HepG2 (cell line): ENCODE results near the gene BMPR2. TPM values are rescaled to one million over a fixed set of nuclear protein-coding genes. Genes with fewer than 3 reads are reported as not detected.

ENCODE experiments used
- ERF ChIP-seq: IDR thresholded peaks from 2 replicates; pipeline ENCODE4 v1.6.1; 2018; ENCODE audit warnings: missing biosample characterization, missing genetic modification reagents
- HDAC2 ChIP-seq: sonication (generic); formaldehyde crosslinking; IDR thresholded peaks from 2 replicates; pipeline ENCODE4 v1.4.0; 2020; ENCODE audit warnings: missing genetic modification reagents
- KAT7 ChIP-seq: IDR thresholded peaks from 2 replicates; pipeline ENCODE4 v1.6.1; 2018; ENCODE audit warnings: borderline replicate concordance, missing compliant biosample characterization
- MED1 ChIP-seq: sonication (generic); formaldehyde crosslinking; IDR thresholded peaks from 2 replicates; pipeline ENCODE4 v1.4.0; 2020; ENCODE audit warnings: missing genetic modification reagents
- NONO ChIP-seq, 2 experiments: fragments of 450-650 bp in 1 of 2; sonication (generic) in 1 of 2; formaldehyde crosslinking in 1 of 2; IDR thresholded peaks in 1 of 2; conservative IDR thresholded peaks in 1 of 2; 2 replicates each; pipeline versions ENCODE4 v1.6.1 to v1.8.0; 2017 to 2022; ENCODE audit warnings: mild to moderate bottlenecking in 1 of 2, missing genetic modification reagents in 1 of 2, moderate library complexity in 1 of 2
- NR2C2 ChIP-seq: sonication (generic); formaldehyde crosslinking; IDR thresholded peaks from 2 replicates; pipeline ENCODE4 v1.4.0; 2020; ENCODE audit warnings: missing genetic modification reagents, mild to moderate bottlenecking, moderate library complexity, borderline replicate concordance
- PCBP1 ChIP-seq: fragments of 200-400 bp; formaldehyde crosslinking; IDR thresholded peaks from 2 replicates; pipeline ENCODE4 v1.6.1; 2017; ENCODE audit warnings: mild to moderate bottlenecking, low read depth, low read length, borderline replicate concordance
- RORA ChIP-seq: sonication (generic); formaldehyde crosslinking; IDR thresholded peaks from 2 replicates; pipeline ENCODE4 v1.5.0; 2020; ENCODE audit warnings: mild to moderate bottlenecking, missing genetic modification reagents, moderate library complexity
- ZFP41 ChIP-seq: sonication (generic); formaldehyde crosslinking; IDR thresholded peaks from 2 replicates; pipeline ENCODE4 v1.4.0; 2020; ENCODE audit warnings: mild to moderate bottlenecking, missing genetic modification reagents, borderline replicate concordance
- ZNF160 ChIP-seq: sonication (generic); formaldehyde crosslinking; IDR thresholded peaks from 2 replicates; pipeline ENCODE4 v1.8.0; 2022; ENCODE audit warnings: mild to moderate bottlenecking, inconsistent platforms, missing genetic modification reagents
- ZNF292 ChIP-seq: sonication (generic); formaldehyde crosslinking; IDR thresholded peaks from 2 replicates; pipeline ENCODE4 v1.8.1; 2022; ENCODE audit warnings: mild to moderate bottlenecking, low read depth, missing genetic modification reagents, borderline replicate concordance
- ZNF501 ChIP-seq: sonication (generic); formaldehyde crosslinking; IDR thresholded peaks from 2 replicates; pipeline ENCODE4 v1.5.1; 2020; ENCODE audit warnings: mild to moderate bottlenecking, moderate library complexity, missing genetic modification reagents
- ZNF563 ChIP-seq: sonication (generic); formaldehyde crosslinking; IDR thresholded peaks from 2 replicates; pipeline ENCODE4 v1.8.0; 2022; ENCODE audit warnings: mild to moderate bottlenecking, moderate library complexity, missing genetic modification reagents
- ZNF777 ChIP-seq: sonication (generic); formaldehyde crosslinking; IDR thresholded peaks from 2 replicates; pipeline ENCODE4 v1.4.0; 2020; ENCODE audit warnings: missing genetic modification reagents
- polyA plus RNA-seq, 8 experiments: library from polyadenylated mRNA; depleted of rRNA in 3 of 8; stranded (reverse) in 7 of 8; unstranded in 1 of 8; fragments of >200 nt; fragmentation: Illumina TruSeq in 4 of 8; extraction: Trizol in 4 of 8; gene quantifications; 2 replicates each; pipeline versions ENCODE4 v1.2.1 to v1.2.3, GENCODE V29; 2011 to 2016; ENCODE audit warnings: low read depth in 4 of 8, missing spikeins in 1 of 8, mixed read lengths in 1 of 8; ENCODE audit not compliant: insufficient read depth in 1 of 8
- total RNA-seq, 5 experiments: library from RNA; depleted of rRNA; stranded (reverse); fragments of >200 nt; fragmentation: Illumina TruSeq; extraction: Trizol; gene quantifications; 2 replicates each; pipeline ENCODE4 v1.2.3, GENCODE V29; 2016; ENCODE audit warnings: low read depth in 1 of 5
- TF ChIP-seq, protein P1 (sequence below): sonication (generic); formaldehyde crosslinking; IDR thresholded peaks from 2 replicates; pipeline ENCODE4 v1.4.0; 2020; ENCODE audit warnings: missing genetic modification reagents, borderline replicate concordance
- TF ChIP-seq, protein P2 (sequence below): sonication (generic); formaldehyde crosslinking; IDR thresholded peaks from 2 replicates; pipeline ENCODE4 v1.4.0; 2020; ENCODE audit warnings: missing genetic modification reagents, low read depth, mild to moderate bottlenecking, borderline replicate concordance
- TF ChIP-seq, protein P3 (sequence below): sonication (generic); formaldehyde crosslinking; IDR thresholded peaks from 2 replicates; pipeline ENCODE4 v1.8.1; 2022; ENCODE audit warnings: mild to moderate bottlenecking, missing genetic modification reagents

BMPR2 gene
- total and polyA plus RNA-seq, 2 of the 13 experiments (the other 11 are each of a cell fraction or from before 2014, with no cell fraction given) = 5.5 to 10.3 TPM

DNA sequence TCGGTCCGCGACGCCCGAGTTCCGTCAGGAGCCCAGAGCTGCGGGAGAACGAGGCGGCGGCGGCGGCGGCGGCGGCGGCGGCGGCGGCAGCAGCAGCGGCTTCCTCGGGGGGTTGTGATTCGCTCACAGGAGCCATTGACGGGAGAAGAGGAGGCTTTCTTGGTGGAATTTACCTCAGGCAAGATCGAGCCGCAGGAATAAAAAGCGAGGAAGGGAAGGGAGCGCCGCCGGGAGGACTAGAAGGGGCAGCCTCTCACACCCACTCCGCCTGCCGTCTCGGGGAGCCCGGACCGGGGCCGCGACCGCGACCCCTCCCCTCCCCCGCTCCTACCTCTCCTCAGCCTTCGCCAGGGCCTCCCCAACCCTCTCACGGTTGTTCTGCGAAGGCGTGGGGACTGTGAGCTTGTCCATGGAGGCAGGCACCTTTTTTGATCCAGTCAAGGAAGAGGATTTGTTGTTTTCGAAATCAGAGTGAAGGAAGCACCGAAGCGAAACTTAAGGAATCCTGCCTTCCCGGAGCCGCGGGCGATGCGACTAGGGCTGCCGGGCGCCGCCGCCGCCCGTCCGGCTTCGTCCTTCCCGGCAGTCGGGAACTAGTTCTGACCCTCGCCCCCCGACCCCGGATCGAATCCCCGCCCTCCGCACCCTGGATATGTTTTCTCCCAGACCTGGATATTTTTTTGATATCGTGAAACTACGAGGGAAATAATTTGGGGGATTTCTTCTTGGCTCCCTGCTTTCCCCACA is 506 bp downstream of the BMPR2 start (continued):
- TF ChIP-seq KAT7 (peak; percentile 40; the same call in 1 of the 2 replicates), ZNF501 (CRISPR knock-in tag) (no peak), HDAC2 (CRISPR knock-in tag) (peak; percentile 17; the same call in 1 of the 2 replicates), PCBP1 (peak; percentile 79; the same call in 1 of the 2 replicates), RORA (CRISPR knock-in tag) (no peak), ZNF292 (CRISPR knock-in tag) (peak; percentile 58; the same call in 1 of the 2 replicates), ZNF777 (CRISPR knock-in tag) (peak; percentile 86), NONO (IDR thresholded peaks at IDR 0.05) (no peak), NONO (CRISPR knock-in tag; conservative IDR thresholded peaks at IDR 0.05) (0 out of 2 replicates have a peak, but pooled peaks have one; percentile 57), ZFP41 (CRISPR knock-in tag) (no peak), NR2C2 (CRISPR knock-in tag) (0 out of 2 replicates have a peak, but pooled peaks have one; percentile 33), ZNF160 (CRISPR knock-in tag) (0 out of 2 replicates have a peak, but pooled peaks have one; percentile 9), ERF (CRISPR knock-in tag) (no peak), ZNF563 (CRISPR knock-in tag) (no peak), MED1 (CRISPR knock-in tag) (no peak)
- TF ChIP-seq, protein P1, sequence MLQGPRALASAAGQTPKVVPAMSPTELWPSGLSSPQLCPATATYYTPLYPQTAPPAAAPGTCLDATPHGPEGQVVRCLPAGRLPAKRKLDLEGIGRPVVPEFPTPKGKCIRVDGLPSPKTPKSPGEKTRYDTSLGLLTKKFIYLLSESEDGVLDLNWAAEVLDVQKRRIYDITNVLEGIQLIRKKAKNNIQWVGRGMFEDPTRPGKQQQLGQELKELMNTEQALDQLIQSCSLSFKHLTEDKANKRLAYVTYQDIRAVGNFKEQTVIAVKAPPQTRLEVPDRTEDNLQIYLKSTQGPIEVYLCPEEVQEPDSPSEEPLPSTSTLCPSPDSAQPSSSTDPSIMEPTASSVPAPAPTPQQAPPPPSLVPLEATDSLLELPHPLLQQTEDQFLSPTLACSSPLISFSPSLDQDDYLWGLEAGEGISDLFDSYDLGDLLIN (CRISPR knock-in tag) = peak; percentile 46; the same call in 1 of the 2 replicates
- TF ChIP-seq, protein P2, sequence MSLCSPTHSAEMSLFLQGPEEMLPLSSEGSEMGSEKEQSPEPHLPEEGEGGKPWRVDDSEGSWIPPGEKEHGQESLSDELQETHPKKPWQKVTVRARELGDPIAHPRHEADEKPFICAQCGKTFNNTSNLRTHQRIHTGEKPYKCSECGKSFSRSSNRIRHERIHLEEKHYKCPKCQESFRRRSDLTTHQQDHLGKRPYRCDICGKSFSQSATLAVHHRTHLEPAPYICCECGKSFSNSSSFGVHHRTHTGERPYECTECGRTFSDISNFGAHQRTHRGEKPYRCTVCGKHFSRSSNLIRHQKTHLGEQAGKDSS (CRISPR knock-in tag) = no peak
- TF ChIP-seq, protein P3, sequence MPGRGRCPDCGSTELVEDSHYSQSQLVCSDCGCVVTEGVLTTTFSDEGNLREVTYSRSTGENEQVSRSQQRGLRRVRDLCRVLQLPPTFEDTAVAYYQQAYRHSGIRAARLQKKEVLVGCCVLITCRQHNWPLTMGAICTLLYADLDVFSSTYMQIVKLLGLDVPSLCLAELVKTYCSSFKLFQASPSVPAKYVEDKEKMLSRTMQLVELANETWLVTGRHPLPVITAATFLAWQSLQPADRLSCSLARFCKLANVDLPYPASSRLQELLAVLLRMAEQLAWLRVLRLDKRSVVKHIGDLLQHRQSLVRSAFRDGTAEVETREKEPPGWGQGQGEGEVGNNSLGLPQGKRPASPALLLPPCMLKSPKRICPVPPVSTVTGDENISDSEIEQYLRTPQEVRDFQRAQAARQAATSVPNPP (CRISPR knock-in tag) = no peak
